SHP77 (cell line): ENCODE results near the gene UNG.

ENCODE experiments used
- DNase-seq, 2 experiments: peaks; one replicate each; lab custom pipeline; 2025; lab: John Stamatoyannopoulos, UW

UNG gene

GRCh38 chr12:109156036-109156435, 58.6 kb downstream of the UNG start:
- DNase-seq = no peak

- no peak for DNase-seq
Measured at GRCh38 chr12:109156586-109156985, 59.2 kb downstream of the UNG start.

- DNase-seq = no peak
Measured at GRCh38 chr12:109157986-109158385, 60.6 kb downstream of the UNG start.

GRCh38 chr12:109160433-109160832, 63.0 kb downstream of the UNG start:
- no peak for DNase-seq
